Measurements from ENCODE around the gene NUAK1.
A peak's percentile ranks its signal among the peaks of the same experiment; 100 is the strongest.

NUAK1 gene

GRCh38 chr12:106115440-106115839, 23.3 kb downstream of the NUAK1 start:
- no peak for TF ChIP-seq CTCF (IDR thresholded peaks at IDR 0.05; ENCODE audit: insufficient read depth, low read depth, low read length, missing control alignments)
- no peak for DNase-seq (ENCODE audit: low read depth)
- no peak overlapping the region for H3K4me3 ChIP-seq (ENCODE audit: low read depth, low read length)

DNA sequence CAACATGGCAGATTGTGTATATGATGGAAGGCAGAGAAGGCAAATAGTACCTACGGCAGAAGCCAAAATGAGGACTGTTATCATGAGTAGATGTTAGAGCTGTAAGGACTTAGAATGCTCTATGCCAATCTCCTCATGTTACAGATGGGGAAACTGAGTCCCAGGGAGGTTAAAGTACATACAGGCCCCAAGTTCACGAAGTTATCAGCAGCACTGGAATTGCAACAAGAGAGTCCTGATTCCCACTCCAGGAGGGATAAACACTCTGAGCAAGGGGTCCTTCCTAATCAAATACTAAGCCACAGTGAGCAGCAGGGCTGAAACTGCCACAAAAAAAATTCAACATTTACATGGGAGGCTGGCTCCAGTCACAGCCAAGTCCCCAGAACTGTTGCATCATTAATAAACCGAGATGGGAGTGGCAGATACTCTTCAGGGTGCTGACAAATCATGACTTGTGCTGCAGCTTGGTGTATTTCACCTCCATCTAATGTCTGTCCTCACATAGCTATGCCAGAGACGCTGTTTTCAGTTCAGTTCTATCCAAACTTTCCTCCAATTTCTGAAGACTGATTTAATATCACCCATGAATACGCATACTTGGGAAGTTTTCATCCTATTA, 24.2 kb downstream of the NUAK1 start:
- no peak for TF ChIP-seq CTCF (IDR thresholded peaks at IDR 0.05; ENCODE audit: insufficient read depth, low read depth, low read length, missing control alignments)
- H3K4me3 ChIP-seq (ENCODE audit: low read depth, low read length): no peak overlapping the region
- no peak for DNase-seq (ENCODE audit: low read depth)

GRCh38 chr12:106113824-106114446, 24.8 kb downstream of the NUAK1 start:
- no peak for TF ChIP-seq CTCF (IDR thresholded peaks at IDR 0.05; ENCODE audit: insufficient read depth, low read depth, low read length, missing control alignments)
- no peak for DNase-seq (ENCODE audit: low read depth)
- H3K4me3 ChIP-seq (ENCODE audit: low read depth, low read length): no peak overlapping the region

GRCh38 chr12:106113446-106113823, 25.3 kb downstream of the NUAK1 start:
- TF ChIP-seq CTCF (IDR thresholded peaks at IDR 0.05; ENCODE audit: insufficient read depth, low read depth, low read length, missing control alignments): no peak
- no peak overlapping the region for H3K4me3 ChIP-seq (ENCODE audit: low read depth, low read length)
- DNase-seq (ENCODE audit: low read depth): no peak

DNA sequence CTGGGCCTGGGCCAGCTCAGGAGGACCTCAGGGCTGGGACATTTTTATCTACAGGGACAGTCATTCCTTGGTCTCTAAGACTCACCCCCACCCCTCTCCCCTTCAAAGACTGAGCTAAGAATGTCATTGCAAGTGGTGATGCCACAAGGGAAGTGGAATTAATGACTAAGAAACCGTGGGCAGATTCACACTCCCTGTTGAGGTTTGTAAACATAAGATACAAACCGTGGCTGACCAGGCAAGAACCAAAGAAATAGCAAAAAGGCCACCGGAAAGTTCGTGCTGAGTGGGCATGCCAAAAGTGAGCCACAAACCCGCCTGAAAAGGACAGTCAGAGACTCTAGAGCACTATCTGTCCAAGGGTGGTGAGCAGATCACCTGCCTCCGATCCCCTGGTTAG, 25.7 kb downstream of the NUAK1 start:
- TF ChIP-seq CTCF (IDR thresholded peaks at IDR 0.05; ENCODE audit: insufficient read depth, low read depth, low read length, missing control alignments): no peak
- H3K4me3 ChIP-seq (ENCODE audit: low read depth, low read length): no peak overlapping the region
- DNase-seq (ENCODE audit: low read depth): peak; percentile 5

DNA sequence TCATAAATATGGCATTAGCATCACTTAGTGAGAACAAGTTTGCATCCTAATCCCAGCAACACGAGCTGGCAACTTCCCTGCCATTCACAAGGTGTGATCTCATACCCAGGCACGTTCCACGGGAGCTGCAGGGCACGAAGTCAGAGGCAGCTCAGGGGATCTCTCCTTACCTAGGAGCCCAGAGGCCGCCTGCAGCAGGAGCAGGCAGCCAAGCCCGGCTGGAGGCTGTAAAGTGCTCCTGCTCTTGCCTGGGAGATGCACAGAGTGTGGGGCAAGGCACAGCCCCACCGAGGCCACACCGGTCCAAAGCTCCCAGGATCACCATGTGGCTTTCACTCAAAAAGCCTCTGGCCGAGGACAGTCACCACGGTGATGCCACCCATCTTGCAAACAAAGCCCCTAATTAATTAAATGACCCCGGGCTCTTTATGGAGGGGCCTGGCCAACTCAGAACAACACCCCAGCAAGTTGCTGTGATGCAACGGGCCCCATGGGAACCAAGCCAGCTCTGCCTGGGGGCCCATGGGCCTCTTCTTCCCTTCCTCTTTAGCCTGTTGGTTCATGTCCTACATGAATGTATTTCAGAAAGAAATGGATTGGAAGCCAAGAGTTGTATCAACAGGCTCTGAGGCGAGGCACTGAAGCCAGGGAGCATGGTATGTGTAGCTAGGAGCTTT, 26.5 kb downstream of the NUAK1 start:
- TF ChIP-seq CTCF (IDR thresholded peaks at IDR 0.05; ENCODE audit: insufficient read depth, low read depth, low read length, missing control alignments): no peak
- DNase-seq (ENCODE audit: low read depth): no peak

More for the DNA sequence above, 26.5 kb downstream of the NUAK1 start:
- no peak overlapping the region for H3K4me3 ChIP-seq (ENCODE audit: low read depth, low read length)

Data from GM12865 (cell line).